ENCODE results near the gene RCCD1.
A peak's percentile ranks its signal among the peaks of the same experiment; 100 is the strongest.

Gene RCCD1

GRCh38 chr15:90962021-90962420, 7.3 kb downstream of the RCCD1 start:
- no peak for DNase-seq (ENCODE audit: low read depth in 2 of 2)

GRCh38 chr15:90966262-90966661, 11.6 kb downstream of the RCCD1 start:
- DNase-seq (ENCODE audit: low read depth in 2 of 2) = no peak

GRCh38 chr15:90967206-90967605, 12.5 kb downstream of the RCCD1 start:
- no peak for DNase-seq (ENCODE audit: low read depth in 2 of 2)

- DNase-seq (ENCODE audit: low read depth in 2 of 2) = no peak
These were observed 13.8 kb downstream of the RCCD1 start for GRCh38 chr15:90968434-90968833.

GRCh38 chr15:90970274-90970673, 15.6 kb downstream of the RCCD1 start:
- no peak for DNase-seq (ENCODE audit: low read depth in 2 of 2)

GRCh38 chr15:90972133-90972532, 17.4 kb downstream of the RCCD1 start:
- no peak for DNase-seq (ENCODE audit: low read depth in 2 of 2)

- DNase-seq (ENCODE audit: low read depth in 2 of 2) = no peak
These were observed 19.5 kb downstream of the RCCD1 start for GRCh38 chr15:90974216-90974615.

- no peak for DNase-seq (ENCODE audit: low read depth in 2 of 2)
These were observed 24.9 kb downstream of the RCCD1 start for GRCh38 chr15:90979582-90979981.

- DNase-seq (ENCODE audit: low read depth in 2 of 2) = no peak
These were observed 27.0 kb downstream of the RCCD1 start for GRCh38 chr15:90981681-90982080.

- no peak for DNase-seq (ENCODE audit: low read depth in 2 of 2)
These were observed 27.5 kb downstream of the RCCD1 start for GRCh38 chr15:90982135-90982534.

GRCh38 chr15:90986790-90987507, 32.3 kb downstream of the RCCD1 start:
- DNase-seq (ENCODE audit: low read depth in 2 of 2) = no peak

GRCh38 chr15:90987561-90988141, 33.0 kb downstream of the RCCD1 start:
- DNase-seq (ENCODE audit: low read depth in 2 of 2) = no peak

- no peak for DNase-seq (ENCODE audit: low read depth in 2 of 2)
These were observed 33.6 kb downstream of the RCCD1 start for GRCh38 chr15:90988296-90988695.

- no peak for DNase-seq (ENCODE audit: low read depth in 2 of 2)
These were observed 34.5 kb downstream of the RCCD1 start for GRCh38 chr15:90989040-90989768.

- DNase-seq (ENCODE audit: low read depth in 2 of 2) = no peak
These were observed 35.8 kb downstream of the RCCD1 start for GRCh38 chr15:90990446-90990845.

- no peak for DNase-seq (ENCODE audit: low read depth in 2 of 2)
These were observed 37.1 kb downstream of the RCCD1 start for GRCh38 chr15:90991587-90992285.

GRCh38 chr15:90994059-90994416, 39.4 kb downstream of the RCCD1 start:
- DNase-seq (ENCODE audit: low read depth in 2 of 2) = peak; percentile 3 to 7

- DNase-seq (ENCODE audit: low read depth in 2 of 2) = peak; percentile 97
These were observed 40.0 kb downstream of the RCCD1 start, which contains the start of gene PRC1 for GRCh38 chr15:90994417-90995311. Gene PRC1 (minus strand): TSS chr15:90994535. CDS start chr15:90994417, 118 bp downstream.

GRCh38 chr15:90998737-90999136, 44.1 kb downstream of the RCCD1 start:
- DNase-seq (ENCODE audit: low read depth in 2 of 2) = no peak

GRCh38 chr15:91001209-91001608, 46.5 kb downstream of the RCCD1 start:
- DNase-seq (ENCODE audit: low read depth in 2 of 2) = no peak

- DNase-seq (ENCODE audit: low read depth in 2 of 2) = no peak
These were observed 52.6 kb downstream of the RCCD1 start for GRCh38 chr15:91007266-91007665.

All from stimulated activated CD4-positive, alpha-beta T cell treated with anti-CD3 and anti-CD28 coated beads, Interleukin-4, amount 100 ng/mL, for 48 hours (primary cell).